ENCODE results near the gene HOMER3. TPM values are rescaled to one million over a fixed set of nuclear protein-coding genes. Genes with fewer than 3 reads are reported as not detected.

The HOMER3 gene
- total and polyA plus RNA-seq, 2 experiments from 2014 or later: 16.7 to 38.4 TPM

DNA sequence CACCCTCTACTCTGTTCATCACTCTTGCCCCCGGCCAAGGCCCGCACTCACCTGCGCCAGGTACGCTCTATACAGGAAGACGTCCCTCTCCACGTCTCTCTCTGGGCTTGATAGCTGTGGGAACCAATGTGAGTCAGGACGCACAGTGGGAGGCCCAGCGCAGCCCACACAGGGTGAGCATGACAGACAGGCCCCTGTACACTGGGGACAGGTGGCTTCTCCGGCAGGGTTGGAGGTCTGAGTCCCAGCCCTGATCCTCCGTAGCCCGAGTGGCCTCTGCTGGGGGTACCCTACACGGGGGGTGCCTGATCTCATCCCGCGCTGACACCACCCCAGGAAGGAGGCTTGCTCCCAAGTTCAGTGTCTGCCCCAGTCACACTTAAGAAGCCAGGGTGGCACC is 28.1 kb downstream of the HOMER3 start:
- H2AFZ ChIP-seq: no peak overlapping the region
- H3K36me3 Mint-ChIP-seq (ENCODE audit: low read depth): peaks cover 35% of the 10 kb centered on the region
- H3K4me3 Mint-ChIP-seq: no peak overlapping the region
- peaks cover 3% of the 10 kb centered on the region; the same call in 1 of the 3 replicates for H3K4me1 Mint-ChIP-seq
- peaks cover 3% of the 10 kb centered on the region for H4K20me1 ChIP-seq (replicated peaks; ENCODE audit: insufficient read depth)
- no peak overlapping the region for H3K4me3 ChIP-seq
- H3K4me1 ChIP-seq (ENCODE audit: insufficient read depth): no peaks in the 10 kb centered on the region
- TF ChIP-seq, protein P1, sequence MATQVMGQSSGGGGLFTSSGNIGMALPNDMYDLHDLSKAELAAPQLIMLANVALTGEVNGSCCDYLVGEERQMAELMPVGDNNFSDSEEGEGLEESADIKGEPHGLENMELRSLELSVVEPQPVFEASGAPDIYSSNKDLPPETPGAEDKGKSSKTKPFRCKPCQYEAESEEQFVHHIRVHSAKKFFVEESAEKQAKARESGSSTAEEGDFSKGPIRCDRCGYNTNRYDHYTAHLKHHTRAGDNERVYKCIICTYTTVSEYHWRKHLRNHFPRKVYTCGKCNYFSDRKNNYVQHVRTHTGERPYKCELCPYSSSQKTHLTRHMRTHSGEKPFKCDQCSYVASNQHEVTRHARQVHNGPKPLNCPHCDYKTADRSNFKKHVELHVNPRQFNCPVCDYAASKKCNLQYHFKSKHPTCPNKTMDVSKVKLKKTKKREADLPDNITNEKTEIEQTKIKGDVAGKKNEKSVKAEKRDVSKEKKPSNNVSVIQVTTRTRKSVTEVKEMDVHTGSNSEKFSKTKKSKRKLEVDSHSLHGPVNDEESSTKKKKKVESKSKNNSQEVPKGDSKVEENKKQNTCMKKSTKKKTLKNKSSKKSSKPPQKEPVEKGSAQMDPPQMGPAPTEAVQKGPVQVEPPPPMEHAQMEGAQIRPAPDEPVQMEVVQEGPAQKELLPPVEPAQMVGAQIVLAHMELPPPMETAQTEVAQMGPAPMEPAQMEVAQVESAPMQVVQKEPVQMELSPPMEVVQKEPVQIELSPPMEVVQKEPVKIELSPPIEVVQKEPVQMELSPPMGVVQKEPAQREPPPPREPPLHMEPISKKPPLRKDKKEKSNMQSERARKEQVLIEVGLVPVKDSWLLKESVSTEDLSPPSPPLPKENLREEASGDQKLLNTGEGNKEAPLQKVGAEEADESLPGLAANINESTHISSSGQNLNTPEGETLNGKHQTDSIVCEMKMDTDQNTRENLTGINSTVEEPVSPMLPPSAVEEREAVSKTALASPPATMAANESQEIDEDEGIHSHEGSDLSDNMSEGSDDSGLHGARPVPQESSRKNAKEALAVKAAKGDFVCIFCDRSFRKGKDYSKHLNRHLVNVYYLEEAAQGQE (IDR thresholded peaks at IDR 0.05; ENCODE audit: unreplicated experiment): no peak
- TF ChIP-seq, protein P2, sequence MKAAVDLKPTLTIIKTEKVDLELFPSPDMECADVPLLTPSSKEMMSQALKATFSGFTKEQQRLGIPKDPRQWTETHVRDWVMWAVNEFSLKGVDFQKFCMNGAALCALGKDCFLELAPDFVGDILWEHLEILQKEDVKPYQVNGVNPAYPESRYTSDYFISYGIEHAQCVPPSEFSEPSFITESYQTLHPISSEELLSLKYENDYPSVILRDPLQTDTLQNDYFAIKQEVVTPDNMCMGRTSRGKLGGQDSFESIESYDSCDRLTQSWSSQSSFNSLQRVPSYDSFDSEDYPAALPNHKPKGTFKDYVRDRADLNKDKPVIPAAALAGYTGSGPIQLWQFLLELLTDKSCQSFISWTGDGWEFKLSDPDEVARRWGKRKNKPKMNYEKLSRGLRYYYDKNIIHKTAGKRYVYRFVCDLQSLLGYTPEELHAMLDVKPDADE (IDR thresholded peaks at IDR 0.05): no peak
- TF ChIP-seq ZNF114 (CRISPR knock-in tag; IDR thresholded peaks at IDR 0.05) (no peak), JUNB (IDR thresholded peaks at IDR 0.05; ENCODE audit: unreplicated experiment) (no peak), EZH2phosphoT487 (IDR thresholded peaks at IDR 0.05; ENCODE audit: unreplicated experiment) (no peak), CREB1 (CRISPR knock-in tag; IDR thresholded peaks at IDR 0.05; ENCODE audit: low read depth) (no peak), STAT1 (IDR thresholded peaks at IDR 0.05; ENCODE audit: unreplicated experiment) (no peak)
- TF ChIP-seq, protein P3, sequence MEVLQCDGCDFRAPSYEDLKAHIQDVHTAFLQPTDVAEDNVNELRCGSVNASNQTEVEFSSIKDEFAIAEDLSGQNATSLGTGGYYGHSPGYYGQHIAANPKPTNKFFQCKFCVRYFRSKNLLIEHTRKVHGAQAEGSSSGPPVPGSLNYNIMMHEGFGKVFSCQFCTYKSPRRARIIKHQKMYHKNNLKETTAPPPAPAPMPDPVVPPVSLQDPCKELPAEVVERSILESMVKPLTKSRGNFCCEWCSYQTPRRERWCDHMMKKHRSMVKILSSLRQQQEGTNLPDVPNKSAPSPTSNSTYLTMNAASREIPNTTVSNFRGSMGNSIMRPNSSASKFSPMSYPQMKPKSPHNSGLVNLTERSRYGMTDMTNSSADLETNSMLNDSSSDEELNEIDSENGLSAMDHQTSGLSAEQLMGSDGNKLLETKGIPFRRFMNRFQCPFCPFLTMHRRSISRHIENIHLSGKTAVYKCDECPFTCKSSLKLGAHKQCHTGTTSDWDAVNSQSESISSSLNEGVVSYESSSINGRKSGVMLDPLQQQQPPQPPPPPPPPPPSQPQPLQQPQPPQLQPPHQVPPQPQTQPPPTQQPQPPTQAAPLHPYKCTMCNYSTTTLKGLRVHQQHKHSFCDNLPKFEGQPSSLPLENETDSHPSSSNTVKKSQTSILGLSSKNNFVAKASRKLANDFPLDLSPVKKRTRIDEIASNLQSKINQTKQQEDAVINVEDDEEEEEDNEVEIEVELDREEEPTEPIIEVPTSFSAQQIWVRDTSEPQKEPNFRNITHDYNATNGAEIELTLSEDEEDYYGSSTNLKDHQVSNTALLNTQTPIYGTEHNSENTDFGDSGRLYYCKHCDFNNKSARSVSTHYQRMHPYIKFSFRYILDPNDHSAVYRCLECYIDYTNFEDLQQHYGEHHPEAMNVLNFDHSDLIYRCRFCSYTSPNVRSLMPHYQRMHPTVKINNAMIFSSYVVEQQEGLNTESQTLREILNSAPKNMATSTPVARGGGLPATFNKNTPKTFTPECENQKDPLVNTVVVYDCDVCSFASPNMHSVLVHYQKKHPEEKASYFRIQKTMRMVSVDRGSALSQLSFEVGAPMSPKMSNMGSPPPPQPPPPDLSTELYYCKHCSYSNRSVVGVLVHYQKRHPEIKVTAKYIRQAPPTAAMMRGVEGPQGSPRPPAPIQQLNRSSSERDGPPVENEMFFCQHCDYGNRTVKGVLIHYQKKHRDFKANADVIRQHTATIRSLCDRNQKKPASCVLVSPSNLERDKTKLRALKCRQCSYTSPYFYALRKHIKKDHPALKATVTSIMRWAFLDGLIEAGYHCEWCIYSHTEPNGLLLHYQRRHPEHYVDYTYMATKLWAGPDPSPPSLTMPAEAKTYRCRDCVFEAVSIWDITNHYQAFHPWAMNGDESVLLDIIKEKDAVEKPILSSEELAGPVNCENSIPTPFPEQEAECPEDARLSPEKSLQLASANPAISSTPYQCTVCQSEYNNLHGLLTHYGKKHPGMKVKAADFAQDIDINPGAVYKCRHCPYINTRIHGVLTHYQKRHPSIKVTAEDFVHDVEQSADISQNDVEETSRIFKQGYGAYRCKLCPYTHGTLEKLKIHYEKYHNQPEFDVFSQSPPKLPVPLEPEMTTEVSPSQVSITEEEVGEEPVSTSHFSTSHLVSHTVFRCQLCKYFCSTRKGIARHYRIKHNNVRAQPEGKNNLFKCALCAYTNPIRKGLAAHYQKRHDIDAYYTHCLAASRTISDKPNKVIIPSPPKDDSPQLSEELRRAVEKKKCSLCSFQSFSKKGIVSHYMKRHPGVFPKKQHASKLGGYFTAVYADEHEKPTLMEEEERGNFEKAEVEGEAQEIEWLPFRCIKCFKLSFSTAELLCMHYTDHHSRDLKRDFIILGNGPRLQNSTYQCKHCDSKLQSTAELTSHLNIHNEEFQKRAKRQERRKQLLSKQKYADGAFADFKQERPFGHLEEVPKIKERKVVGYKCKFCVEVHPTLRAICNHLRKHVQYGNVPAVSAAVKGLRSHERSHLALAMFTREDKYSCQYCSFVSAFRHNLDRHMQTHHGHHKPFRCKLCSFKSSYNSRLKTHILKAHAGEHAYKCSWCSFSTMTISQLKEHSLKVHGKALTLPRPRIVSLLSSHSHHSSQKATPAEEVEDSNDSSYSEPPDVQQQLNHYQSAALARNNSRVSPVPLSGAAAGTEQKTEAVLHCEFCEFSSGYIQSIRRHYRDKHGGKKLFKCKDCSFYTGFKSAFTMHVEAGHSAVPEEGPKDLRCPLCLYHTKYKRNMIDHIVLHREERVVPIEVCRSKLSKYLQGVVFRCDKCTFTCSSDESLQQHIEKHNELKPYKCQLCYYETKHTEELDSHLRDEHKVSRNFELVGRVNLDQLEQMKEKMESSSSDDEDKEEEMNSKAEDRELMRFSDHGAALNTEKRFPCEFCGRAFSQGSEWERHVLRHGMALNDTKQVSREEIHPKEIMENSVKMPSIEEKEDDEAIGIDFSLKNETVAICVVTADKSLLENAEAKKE (CRISPR knock-in tag; IDR thresholded peaks at IDR 0.05): no peak
- H3K79me2 ChIP-seq (replicated peaks; ENCODE audit: insufficient read depth): peaks cover 21% of the 10 kb centered on the region
- no peaks in the 10 kb centered on the region for H3K9me3 Mint-ChIP-seq
- H3K27me3 Mint-ChIP-seq (ENCODE audit: insufficient read depth, low read depth, poor library complexity): peaks cover 3% of the 10 kb centered on the region
- no peak for DNase-seq (ENCODE audit: low spot score)
- H3K27me3 ChIP-seq (ENCODE audit: insufficient read depth): no peaks in the 10 kb centered on the region
- H3F3A ChIP-seq (replicated peaks; ENCODE audit: low read depth): no peaks in the 10 kb centered on the region
- no peak for ATAC-seq
- H3K27ac ChIP-seq (ENCODE audit: low read depth): no peak overlapping the region
- no peak overlapping the region for H3K27ac Mint-ChIP-seq
- H3K4me2 ChIP-seq: no peak overlapping the region
- H3K9me2 ChIP-seq (ENCODE audit: insufficient read depth): no peaks in the 10 kb centered on the region
- H3K36me3 ChIP-seq (ENCODE audit: insufficient read depth): 0 out of 2 replicates have a peak, but pooled peaks cover 4% of the 10 kb centered on the region

Data from GM23338 (cell line).